Naive thymus-derived CD8-positive, alpha-beta T cell (primary cell): ENCODE measurements around the gene SH3RF2. TPM values are rescaled to one million over a fixed set of nuclear protein-coding genes. Genes with fewer than 3 reads are reported as not detected.

Source experiments
- ATAC-seq, 2 donors: fragments of 150-1000 bp; cut with Tn5 transposase in 1 of 2; sonication (Bioruptor Pico), chemical (Tn5 transposase) in 1 of 2; 1 replicate in 1 of 2; 2 replicates in 1 of 2; pipeline ENCODE4 v1.10.0; 2021; ENCODE audit warnings: mild to moderate bottlenecking in 2 of 2, moderate library complexity in 2 of 2
- POLR2A ChIA-PET: fragments of 350-600 bp; sonication (Branson Sonifier 250); formaldehyde crosslinking; loops from one replicate; lab custom pipeline; 2021; ENCODE audit warnings: antibody characterized with exemption; lab: Charles Lee
- DNase-seq, 10 donors: peaks; one replicate each; pipeline versions ENCODE4 v3.0.0 to v3.0.0-alpha.2; 2020 to 2022
- H3K27ac Mint-ChIP-seq, 10 donors: one replicate each; pipeline ENCODE4 v1.8.0; 2020 to 2022; ENCODE audit warnings: mild to moderate bottlenecking in 10 of 10, mixed read lengths in 10 of 10, moderate library complexity in 4 of 10, inconsistent platforms in 1 of 10
- H3K27me3 Mint-ChIP-seq, 5 donors: one replicate each; pipeline ENCODE4 v1.8.0; 2021 to 2022; ENCODE audit warnings: mixed read lengths in 5 of 5
- H3K36me3 Mint-ChIP-seq, 3 donors: one replicate each; pipeline ENCODE4 v1.8.0; 2020 to 2022; ENCODE audit warnings: mixed read lengths in 3 of 3, mild to moderate bottlenecking in 2 of 3, inconsistent platforms in 1 of 3
- H3K4me1 Mint-ChIP-seq, 4 donors: one replicate each; pipeline ENCODE4 v1.8.0; 2021 to 2022; ENCODE audit warnings: mixed read lengths in 4 of 4
- H3K4me3 Mint-ChIP-seq, 10 donors: one replicate each; pipeline ENCODE4 v1.8.0; 2020 to 2022; ENCODE audit warnings: mild to moderate bottlenecking in 10 of 10, mixed read lengths in 10 of 10, moderate library complexity in 6 of 10, inconsistent platforms in 1 of 10
- H3K9me3 Mint-ChIP-seq, 9 donors: one replicate each; pipeline ENCODE4 v1.8.0; 2020 to 2022; ENCODE audit warnings: mixed read lengths in 9 of 9, mild to moderate bottlenecking in 3 of 9, inconsistent platforms in 1 of 9, moderate library complexity in 1 of 9
- polyA plus RNA-seq, 3 donors: library from polyadenylated mRNA; unstranded; fragments of 300-500 nt; fragmentation: Illumina TruSeq; gene quantifications; one replicate each; pipeline ENCODE4 v1.2.3, GENCODE V29; 2021
- total RNA-seq, 8 experiments: library from RNA in 2 of 8; stranded (reverse) in 2 of 8; gene quantifications; one replicate each; pipeline ENCODE4 v1.2.3 and lab custom pipeline; 2021 to 2026

The SH3RF2 gene
- total and polyA plus RNA-seq, 5 experiments from 2014 or later, result not detected

- Mint-ChIP-seq H3K4me3 (no peak overlapping the region), H3K4me1 (no peaks in the 10 kb centered on the region), H3K36me3 (no peaks in the 10 kb centered on the region), H3K27me3 (peaks cover 0 to 16% (median 7%) of the 10 kb centered on the region in 5 donors), H3K9me3 (no peaks in the 10 kb centered on the region), H3K27ac (no peak overlapping the region)
- ATAC-seq (no peak), DNase-seq (no peak)
- POLR2A ChIA-PET, result no interaction called here
Measured at GRCh38 chr5:146071171-146071570, 134.8 kb downstream of the SH3RF2 start.

- no peaks in the 10 kb centered on the region for H3K9me3 Mint-ChIP-seq
- H3K27ac Mint-ChIP-seq, result no peak overlapping the region
- H3K4me3 Mint-ChIP-seq, result no peak overlapping the region
- peaks cover 0 to 16% (median 9%) of the 10 kb centered on the region in 5 donors for H3K27me3 Mint-ChIP-seq
- POLR2A ChIA-PET, result no interaction called here
- no peaks in the 10 kb centered on the region for H3K4me1 Mint-ChIP-seq
- DNase-seq (no peak), ATAC-seq (no peak)
- H3K36me3 Mint-ChIP-seq, result no peaks in the 10 kb centered on the region
Measured at GRCh38 chr5:146072595-146072994, 136.2 kb downstream of the SH3RF2 start.

GRCh38 chr5:146073239-146073900 lies 137.0 kb downstream of the SH3RF2 start:
- ATAC-seq (no peak), DNase-seq (no peak)
- no peak overlapping the region for H3K27ac Mint-ChIP-seq
- no peaks in the 10 kb centered on the region for H3K4me1 Mint-ChIP-seq
- H3K36me3 Mint-ChIP-seq, result no peaks in the 10 kb centered on the region
- H3K4me3 Mint-ChIP-seq, result no peak overlapping the region
- POLR2A ChIA-PET, result no interaction called here
- peaks cover 0 to 16% (median 9%) of the 10 kb centered on the region in 5 donors for H3K27me3 Mint-ChIP-seq
- no peaks in the 10 kb centered on the region for H3K9me3 Mint-ChIP-seq

GRCh38 chr5:146076028-146076427 lies 139.7 kb downstream of the SH3RF2 start:
- no peak for ATAC-seq
- DNase-seq, result no peak
- Mint-ChIP-seq H3K36me3 (no peaks in the 10 kb centered on the region), H3K27ac (no peak overlapping the region), H3K27me3 (peaks cover 0 to 26% (median 10%) of the 10 kb centered on the region in 5 donors), H3K4me1 (peaks cover 4 to 12% (median 11%) of the 10 kb centered on the region in 4 donors), H3K9me3 (no peaks in the 10 kb centered on the region), H3K4me3 (no peak overlapping the region)
- POLR2A ChIA-PET, result interaction anchor here (0.6 kb wide), 1 partner anchor 762 kb away, joined by 3 read pairs; no protein-coding TSS in a partner anchor

- Mint-ChIP-seq H3K4me1 (peaks cover 4 to 12% (median 11%) of the 10 kb centered on the region in 4 donors), H3K27me3 (peaks cover 0 to 29% (median 11%) of the 10 kb centered on the region in 5 donors), H3K36me3 (no peaks in the 10 kb centered on the region), H3K4me3 (no peak overlapping the region), H3K27ac (no peak overlapping the region), H3K9me3 (no peaks in the 10 kb centered on the region)
- DNase-seq (no peak), ATAC-seq (no peak)
- POLR2A ChIA-PET, result no interaction called here
Measured at GRCh38 chr5:146076455-146076854, 140.1 kb downstream of the SH3RF2 start.

GRCh38 chr5:146078566-146078965 lies 142.2 kb downstream of the SH3RF2 start:
- Mint-ChIP-seq H3K36me3 (no peaks in the 10 kb centered on the region), H3K27ac (no peak overlapping the region), H3K9me3 (no peaks in the 10 kb centered on the region), H3K4me3 (no peak overlapping the region), H3K27me3 (peaks cover 0 to 21% (median 8%) of the 10 kb centered on the region in 5 donors), H3K4me1 (peaks cover 4 to 12% (median 11%) of the 10 kb centered on the region in 4 donors)
- no peak for DNase-seq
- POLR2A ChIA-PET, result no interaction called here
- ATAC-seq, result no peak

GRCh38 chr5:146079695-146080373 lies 143.5 kb downstream of the SH3RF2 start:
- no peaks in the 10 kb centered on the region for H3K9me3 Mint-ChIP-seq
- H3K36me3 Mint-ChIP-seq, result no peaks in the 10 kb centered on the region
- POLR2A ChIA-PET, result no interaction called here
- ATAC-seq, result no peak
- H3K4me1 Mint-ChIP-seq, result peaks cover 4 to 12% (median 11%) of the 10 kb centered on the region in 4 donors
- H3K4me3 Mint-ChIP-seq, result no peak overlapping the region
- no peak for DNase-seq
- no peak overlapping the region for H3K27ac Mint-ChIP-seq
- peaks cover 0 to 20% (median 9%) of the 10 kb centered on the region in 5 donors for H3K27me3 Mint-ChIP-seq

- Mint-ChIP-seq H3K4me3 (no peak overlapping the region), H3K27ac (no peak overlapping the region), H3K9me3 (no peaks in the 10 kb centered on the region), H3K36me3 (no peaks in the 10 kb centered on the region), H3K27me3 (peaks cover 0 to 20% (median 9%) of the 10 kb centered on the region in 5 donors), H3K4me1 (peaks cover 4 to 12% (median 11%) of the 10 kb centered on the region in 4 donors)
- POLR2A ChIA-PET, result no interaction called here
- DNase-seq (no peak), ATAC-seq (no peak)
Measured at GRCh38 chr5:146081556-146081955, 145.2 kb downstream of the SH3RF2 start.

GRCh38 chr5:146082798-146083197 lies 146.4 kb downstream of the SH3RF2 start:
- peaks cover 0 to 20% (median 7%) of the 10 kb centered on the region in 5 donors for H3K27me3 Mint-ChIP-seq
- POLR2A ChIA-PET, result no interaction called here
- no peak for ATAC-seq

GRCh38 chr5:146084376-146084775 lies 148.0 kb downstream of the SH3RF2 start:
- ATAC-seq (no peak), DNase-seq (no peak)
- POLR2A ChIA-PET, result no interaction called here
- peaks cover 0 to 20% (median 6%) of the 10 kb centered on the region in 5 donors for H3K27me3 Mint-ChIP-seq
- H3K4me1 Mint-ChIP-seq, result peaks cover 3 to 9% (median 8%) of the 10 kb centered on the region in 4 donors
- H3K9me3 Mint-ChIP-seq, result no peaks in the 10 kb centered on the region
- peaks cover 0 to 3% (median 0%) of the 10 kb centered on the region in 3 donors for H3K36me3 Mint-ChIP-seq
- no peak overlapping the region for H3K27ac Mint-ChIP-seq
- no peak overlapping the region for H3K4me3 Mint-ChIP-seq

More at GRCh38 chr5:146082798-146083197, 146.4 kb downstream of the SH3RF2 start:
- Mint-ChIP-seq H3K4me3 (no peak overlapping the region), H3K36me3 (peaks cover 0 to 3% (median 0%) of the 10 kb centered on the region in 3 donors), H3K4me1 (peaks cover 4 to 12% (median 11%) of the 10 kb centered on the region in 4 donors), H3K9me3 (no peaks in the 10 kb centered on the region), H3K27ac (no peak overlapping the region)
- no peak for DNase-seq

GRCh38 chr5:146088098-146088497 lies 151.7 kb downstream of the SH3RF2 start:
- POLR2A ChIA-PET, result no interaction called here
- Mint-ChIP-seq H3K4me3 (no peak overlapping the region), H3K4me1 (no peaks in the 10 kb centered on the region), H3K36me3 (peaks cover 0 to 3% (median 0%) of the 10 kb centered on the region in 3 donors), H3K27me3 (peaks cover 0 to 9% (median 0%) of the 10 kb centered on the region in 5 donors), H3K9me3 (no peaks in the 10 kb centered on the region), H3K27ac (no peak overlapping the region)
- DNase-seq, result no peak
- no peak for ATAC-seq

- peaks cover 0 to 4% (median 0%) of the 10 kb centered on the region in 5 donors for H3K27me3 Mint-ChIP-seq
- DNase-seq (no peak), ATAC-seq (no peak)
- H3K27ac Mint-ChIP-seq, result no peak overlapping the region
- no peaks in the 10 kb centered on the region for H3K4me1 Mint-ChIP-seq
- H3K36me3 Mint-ChIP-seq, result peaks cover 0 to 3% (median 0%) of the 10 kb centered on the region in 3 donors
- H3K9me3 Mint-ChIP-seq, result no peaks in the 10 kb centered on the region
- H3K4me3 Mint-ChIP-seq, result no peak overlapping the region
- POLR2A ChIA-PET, result no interaction called here
Measured at GRCh38 chr5:146089287-146089686, 152.9 kb downstream of the SH3RF2 start.

GRCh38 chr5:146091881-146092280 lies 155.5 kb downstream of the SH3RF2 start:
- no peak for DNase-seq
- H3K27me3 Mint-ChIP-seq, result peaks cover 0 to 1% (median 0%) of the 10 kb centered on the region in 5 donors
- no peaks in the 10 kb centered on the region for H3K4me1 Mint-ChIP-seq
- no peak overlapping the region for H3K4me3 Mint-ChIP-seq
- POLR2A ChIA-PET, result no interaction called here
- no peak overlapping the region for H3K27ac Mint-ChIP-seq
- H3K36me3 Mint-ChIP-seq, result peaks cover 0 to 3% (median 2%) of the 10 kb centered on the region in 3 donors
- no peak for ATAC-seq
- no peaks in the 10 kb centered on the region for H3K9me3 Mint-ChIP-seq
